HG02884 (cell line): ENCODE results near the gene RAD23B.
A peak's percentile ranks its signal among the peaks of the same experiment; 100 is the strongest.

ENCODE experiments used
- ATAC-seq: cut with Tn5 transposase; IDR thresholded peaks from one replicate; pipeline ENCODE4 v1.9.1; 2021; ENCODE audit warnings: mild to moderate bottlenecking, moderate library complexity; ENCODE audit not compliant: unreplicated experiment

Gene RAD23B

DNA sequence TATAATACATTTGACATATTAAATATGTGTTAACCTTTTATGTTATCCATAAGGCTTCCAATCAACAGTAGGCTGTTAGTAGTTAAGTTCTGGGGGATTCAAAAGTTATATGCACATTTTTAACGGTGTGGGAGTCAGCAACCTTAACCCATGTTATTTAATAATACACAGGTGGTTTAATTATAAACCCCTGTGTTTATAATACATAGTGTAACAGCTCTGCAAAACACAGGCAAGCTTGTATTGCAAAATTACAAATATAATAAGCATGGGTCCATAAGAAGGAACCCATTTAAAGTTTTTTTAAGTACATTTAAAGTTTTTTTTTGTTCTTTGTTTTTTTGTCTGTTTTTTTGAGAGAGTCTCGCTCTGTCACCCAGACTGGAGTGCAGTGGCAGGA is 14.5 kb upstream of the RAD23B start:
- no peak for ATAC-seq

DNA sequence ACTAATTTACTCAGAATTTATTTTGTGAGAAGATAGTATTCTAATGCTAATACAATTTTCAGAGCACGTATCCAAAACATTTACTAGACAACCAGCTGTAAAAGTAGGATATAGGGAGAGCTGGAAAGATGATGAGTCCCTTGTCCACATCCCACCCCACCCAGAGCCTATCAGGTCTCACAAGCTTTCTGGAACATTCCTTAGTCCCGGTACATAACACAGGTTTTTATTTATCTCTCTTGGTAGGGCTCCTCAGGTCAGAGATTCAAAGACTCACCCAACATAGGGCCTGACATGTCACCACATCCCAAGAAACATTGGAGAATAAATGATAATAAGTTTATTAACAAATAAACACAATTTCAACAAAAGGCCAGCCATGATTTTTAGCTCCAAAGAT is 13.8 kb upstream of the RAD23B start:
- no peak for ATAC-seq

DNA sequence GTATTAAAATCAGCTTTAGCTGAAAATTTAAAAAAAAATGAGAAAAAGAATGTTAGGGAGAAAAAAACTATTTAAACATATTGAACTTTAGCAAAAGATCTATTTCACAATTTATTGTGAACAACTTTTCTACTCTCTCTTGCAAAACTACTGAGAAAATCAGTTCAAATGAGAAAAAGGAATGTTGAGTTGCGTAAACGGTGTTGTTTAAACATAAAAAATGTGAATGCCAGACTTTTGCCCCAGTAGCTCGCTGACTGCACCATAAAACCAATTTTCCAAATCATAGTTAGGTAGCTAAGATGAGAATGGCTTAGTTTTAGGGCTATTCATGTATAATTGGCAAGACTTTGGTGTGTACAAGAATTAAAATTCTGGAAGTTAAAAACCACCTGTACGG is 13.4 kb upstream of the RAD23B start:
- no peak for ATAC-seq

DNA sequence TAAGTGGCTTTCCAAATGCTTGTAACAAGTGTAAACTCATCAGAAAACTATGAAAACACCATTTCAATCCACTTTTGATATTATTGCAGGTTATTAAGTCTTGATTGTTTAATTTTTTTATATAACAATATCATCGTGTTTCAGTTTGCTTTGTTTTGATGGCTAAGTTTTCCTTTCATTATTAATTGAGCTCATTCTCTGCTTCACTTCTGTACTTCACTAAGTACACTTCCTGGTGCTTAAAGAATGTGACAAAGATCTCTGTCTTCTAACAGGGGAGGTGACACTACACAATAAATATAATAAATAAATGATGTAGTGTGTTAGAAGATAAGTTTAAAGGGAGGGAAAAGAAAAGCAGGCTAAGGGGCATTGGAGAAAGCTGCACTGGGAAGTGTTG is 13.0 kb upstream of the RAD23B start:
- no peak for ATAC-seq

DNA sequence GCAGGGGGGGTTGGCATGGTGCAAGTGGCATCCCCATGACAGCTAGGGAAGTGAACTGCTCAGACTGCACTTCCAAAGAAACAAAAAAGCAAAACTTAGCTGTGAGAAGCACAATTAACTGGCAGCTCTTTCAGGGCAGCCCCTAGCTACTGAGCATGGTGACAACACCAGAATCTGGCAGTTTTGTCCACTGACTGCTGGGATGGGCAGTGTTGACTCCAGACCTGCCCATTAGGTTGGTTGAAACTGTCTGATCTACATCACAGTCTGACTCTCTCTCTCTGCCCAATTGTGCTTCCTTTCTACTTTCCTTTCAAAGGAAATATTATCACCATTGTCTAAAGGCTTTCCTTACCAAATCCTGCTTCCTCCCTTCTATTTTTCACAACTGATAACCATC is 12.5 kb upstream of the RAD23B start:
- no peak for ATAC-seq

DNA sequence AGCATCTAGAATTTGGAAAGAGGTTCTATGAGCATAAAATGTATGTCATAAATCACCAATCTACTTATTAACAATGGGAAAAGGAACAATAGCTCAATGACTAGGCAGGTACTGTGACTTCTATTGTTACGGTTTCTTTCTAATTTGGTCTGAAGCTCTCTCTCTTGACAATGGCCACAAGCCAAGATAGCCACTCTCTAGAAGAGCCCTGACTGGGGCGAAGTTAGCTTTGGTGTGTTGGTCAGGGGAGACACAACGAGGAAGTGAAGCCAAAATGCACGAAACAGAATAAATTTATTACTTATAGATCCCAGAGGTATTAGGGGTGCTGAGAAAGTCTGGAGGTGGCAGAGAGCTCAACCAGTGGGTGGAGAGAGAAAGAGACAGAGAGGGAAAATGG is 9.4 kb upstream of the RAD23B start:
- ATAC-seq, result peak; percentile 9

DNA sequence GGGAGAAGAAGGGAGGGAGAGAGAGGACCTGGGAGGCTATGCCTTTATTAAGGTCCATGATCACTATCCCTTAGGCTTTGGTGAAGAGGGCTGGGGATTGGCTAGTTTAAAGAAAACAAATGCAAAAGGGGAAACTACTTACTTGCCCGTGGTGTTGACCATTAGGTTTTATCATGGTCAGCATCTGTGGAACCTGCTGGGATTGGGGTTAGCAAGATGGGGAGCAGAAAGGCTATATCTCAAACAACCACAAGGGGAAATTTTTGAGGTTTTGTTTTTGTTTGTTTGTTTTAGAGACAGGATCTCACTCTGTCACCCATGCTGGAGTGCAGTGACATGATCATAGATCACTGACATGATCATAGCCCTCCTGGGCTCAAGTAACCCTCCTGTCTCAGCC is 9.0 kb upstream of the RAD23B start:
- ATAC-seq, result peak; percentile 43

DNA sequence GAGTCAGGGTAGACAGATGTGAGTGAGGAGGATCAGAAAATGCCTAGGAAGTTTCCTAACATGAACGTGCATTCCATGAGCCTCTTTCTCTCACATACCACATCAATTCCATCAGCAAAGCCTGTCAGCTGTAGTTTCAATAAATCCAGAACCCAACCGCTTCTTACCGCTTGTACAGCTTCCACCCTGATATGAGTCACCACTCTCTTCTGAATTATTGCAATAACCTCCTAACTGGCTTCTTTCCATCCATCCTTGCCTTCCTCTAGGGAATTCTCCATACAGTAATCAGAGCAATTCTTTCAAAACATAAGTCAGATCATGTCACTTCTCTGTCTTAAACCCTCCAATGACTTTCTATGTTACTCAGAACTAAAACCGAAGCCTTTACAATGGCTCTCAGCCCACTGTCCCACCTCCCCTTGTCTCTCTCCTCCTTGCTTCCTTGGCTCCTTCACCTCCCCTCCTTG is 8.1 kb upstream of the RAD23B start:
- ATAC-seq, result no peak

DNA sequence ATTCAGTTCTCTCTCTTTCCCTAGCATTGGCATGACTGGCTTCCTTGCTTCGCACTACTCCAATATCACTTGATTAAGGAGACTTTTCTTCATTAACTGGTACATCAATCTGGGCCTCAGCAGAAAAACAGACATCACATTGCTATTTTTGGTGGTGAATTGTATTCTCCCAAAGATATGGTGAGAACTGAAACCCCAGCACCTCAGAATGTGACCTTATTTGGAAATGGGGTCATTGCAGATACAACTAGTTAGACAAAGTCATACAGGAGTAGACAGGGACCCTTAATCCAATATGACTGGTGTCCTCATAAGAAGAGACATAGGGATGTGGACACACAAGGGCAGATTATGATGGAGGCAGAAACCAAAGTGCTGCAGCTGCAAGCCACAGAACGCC is 7.5 kb upstream of the RAD23B start:
- ATAC-seq, result no peak

DNA sequence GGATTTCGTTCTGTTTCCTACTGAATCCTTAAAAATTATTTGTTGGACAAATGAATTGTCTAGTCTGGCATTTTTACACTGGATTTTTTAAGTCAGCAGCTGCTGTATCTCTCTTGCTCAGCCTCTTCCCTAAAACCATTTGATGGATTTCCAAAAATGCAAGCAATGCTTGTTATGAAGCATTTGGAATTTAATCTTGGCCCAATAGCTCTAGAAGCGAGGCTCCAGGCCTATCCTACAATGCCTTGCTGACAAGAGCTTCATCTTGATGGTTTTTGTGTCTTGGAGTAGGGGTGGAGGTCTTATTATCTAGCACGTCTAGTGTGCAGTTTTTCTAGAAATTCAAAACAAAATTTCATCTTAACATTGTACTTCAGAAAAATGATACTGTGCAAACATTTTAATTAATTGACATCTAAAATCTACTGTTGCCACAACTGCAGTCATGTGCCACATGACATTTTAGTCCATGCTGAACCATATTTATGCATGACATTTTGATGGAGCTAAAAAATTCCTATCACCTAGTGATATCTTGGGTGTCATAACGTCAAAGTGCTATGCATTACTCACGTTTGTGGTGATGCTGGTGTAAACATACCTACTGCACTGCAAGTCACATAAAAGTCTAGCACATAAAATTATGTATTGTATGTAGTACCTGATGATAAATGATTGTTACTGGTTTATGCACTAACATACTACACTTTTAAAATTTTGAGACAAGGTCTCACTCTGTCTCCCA is 5.9 kb upstream of the RAD23B start:
- no peak for ATAC-seq

DNA sequence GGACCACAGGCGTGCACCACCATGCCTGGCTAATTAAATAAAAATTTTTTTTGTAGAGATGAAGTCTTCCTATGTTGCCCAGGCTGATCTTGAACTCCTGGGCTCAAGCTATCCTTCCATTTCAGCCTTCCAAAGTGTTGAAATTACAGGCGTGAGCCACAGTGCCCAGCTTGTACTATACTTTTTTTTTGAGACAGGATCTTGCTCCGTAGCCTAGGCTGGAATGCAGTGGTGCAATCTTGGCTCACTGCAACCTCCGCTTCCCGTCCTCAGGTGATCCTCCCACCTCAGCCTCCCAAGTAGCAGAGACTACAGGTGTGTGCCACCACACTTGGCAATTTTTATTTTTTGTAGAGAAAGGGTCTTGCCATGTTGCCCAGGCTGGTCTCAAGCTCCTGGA is 5.3 kb upstream of the RAD23B start:
- no peak for ATAC-seq

DNA sequence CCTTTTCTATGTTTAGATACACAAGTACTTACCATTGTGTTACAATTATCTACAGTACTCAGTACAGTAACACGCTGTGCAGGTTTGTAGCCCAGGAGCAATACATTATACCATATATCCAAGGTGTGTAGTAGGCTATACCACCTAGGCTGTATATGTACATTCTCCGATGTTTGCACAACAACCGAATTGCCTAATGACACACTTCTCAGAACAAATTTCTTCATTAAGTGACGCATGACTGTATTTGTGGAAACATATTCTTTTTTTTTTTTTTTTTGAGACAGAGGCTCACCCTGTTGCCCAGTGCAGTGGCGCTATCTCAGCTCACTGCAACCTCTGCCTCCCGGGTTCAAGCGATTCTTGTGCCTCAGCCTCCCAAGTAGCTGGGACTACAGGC is 4.0 kb upstream of the RAD23B start:
- ATAC-seq, result no peak

DNA sequence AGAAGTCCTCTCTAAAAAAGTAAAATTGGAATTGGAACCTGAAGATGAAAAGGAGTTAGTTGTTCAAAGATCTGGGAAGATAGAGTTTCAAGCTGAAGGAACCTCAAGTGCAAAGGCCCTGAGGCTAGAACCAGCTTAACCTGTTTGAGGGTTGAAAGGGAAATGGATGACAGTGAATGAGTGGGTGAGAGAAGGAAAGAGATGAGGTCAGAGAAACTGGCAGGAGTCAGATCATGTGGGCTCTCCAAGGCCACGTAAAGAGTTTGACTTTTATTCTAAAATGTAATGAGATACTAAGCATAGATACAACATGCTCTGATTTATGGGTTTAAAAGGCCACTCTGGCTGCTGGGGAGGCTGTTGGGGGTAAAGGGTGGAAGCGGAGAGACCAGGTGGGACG is 2.5 kb upstream of the RAD23B start:
- no peak for ATAC-seq

DNA sequence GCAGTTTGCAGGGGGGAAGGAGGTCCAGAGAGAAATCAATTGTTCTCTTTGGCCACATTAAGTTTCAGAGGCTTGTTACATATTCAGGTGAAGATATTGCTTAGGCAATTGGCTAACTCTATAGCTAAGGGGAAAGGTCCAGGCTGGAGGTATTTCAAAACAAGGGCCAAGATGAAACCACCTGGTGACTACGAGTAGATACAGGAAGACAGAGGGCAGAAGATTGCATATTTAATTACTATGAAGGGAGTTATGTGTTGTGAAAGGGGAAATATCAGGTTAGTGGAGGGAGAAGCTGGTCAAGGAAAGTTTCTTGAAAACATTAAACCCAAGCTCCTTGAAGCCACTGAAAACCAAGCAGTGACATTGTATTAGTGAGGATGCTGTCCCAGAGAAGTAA is 1.9 kb upstream of the RAD23B start:
- no peak for ATAC-seq

DNA sequence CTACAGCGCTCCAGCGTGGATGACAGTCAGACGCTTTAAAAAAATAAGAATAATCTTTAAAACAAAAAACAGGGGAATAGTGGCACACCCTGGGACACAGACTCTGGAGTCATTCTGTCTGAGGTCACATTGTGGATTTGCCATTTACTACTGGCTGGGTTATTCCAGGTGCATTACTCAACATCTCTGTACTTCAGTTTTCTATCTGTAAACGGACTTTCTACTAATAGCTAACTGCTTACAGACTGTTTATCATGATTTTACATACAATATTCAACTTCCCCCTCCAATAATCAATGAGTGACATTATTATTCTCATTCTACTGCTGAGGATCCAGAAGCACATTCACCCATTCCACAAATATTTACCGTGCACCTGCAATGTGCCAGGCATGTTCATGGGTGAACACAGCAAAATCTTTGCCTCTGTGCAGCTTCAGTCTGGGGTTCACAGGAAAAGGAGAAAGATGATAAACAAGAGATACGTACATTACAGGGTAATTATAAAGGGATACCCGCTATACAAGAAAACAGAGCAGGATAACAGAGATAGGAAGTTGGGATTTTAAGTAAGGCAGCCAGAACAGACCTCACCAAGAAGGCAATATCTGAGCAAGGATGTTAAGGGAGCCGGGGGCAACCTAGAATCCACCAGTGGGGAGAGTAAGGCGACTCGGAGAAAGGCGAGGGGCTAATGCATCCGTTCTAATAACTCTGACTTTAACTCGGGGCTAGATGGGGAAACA is 984 bp upstream of the RAD23B start:
- no peak for ATAC-seq

DNA sequence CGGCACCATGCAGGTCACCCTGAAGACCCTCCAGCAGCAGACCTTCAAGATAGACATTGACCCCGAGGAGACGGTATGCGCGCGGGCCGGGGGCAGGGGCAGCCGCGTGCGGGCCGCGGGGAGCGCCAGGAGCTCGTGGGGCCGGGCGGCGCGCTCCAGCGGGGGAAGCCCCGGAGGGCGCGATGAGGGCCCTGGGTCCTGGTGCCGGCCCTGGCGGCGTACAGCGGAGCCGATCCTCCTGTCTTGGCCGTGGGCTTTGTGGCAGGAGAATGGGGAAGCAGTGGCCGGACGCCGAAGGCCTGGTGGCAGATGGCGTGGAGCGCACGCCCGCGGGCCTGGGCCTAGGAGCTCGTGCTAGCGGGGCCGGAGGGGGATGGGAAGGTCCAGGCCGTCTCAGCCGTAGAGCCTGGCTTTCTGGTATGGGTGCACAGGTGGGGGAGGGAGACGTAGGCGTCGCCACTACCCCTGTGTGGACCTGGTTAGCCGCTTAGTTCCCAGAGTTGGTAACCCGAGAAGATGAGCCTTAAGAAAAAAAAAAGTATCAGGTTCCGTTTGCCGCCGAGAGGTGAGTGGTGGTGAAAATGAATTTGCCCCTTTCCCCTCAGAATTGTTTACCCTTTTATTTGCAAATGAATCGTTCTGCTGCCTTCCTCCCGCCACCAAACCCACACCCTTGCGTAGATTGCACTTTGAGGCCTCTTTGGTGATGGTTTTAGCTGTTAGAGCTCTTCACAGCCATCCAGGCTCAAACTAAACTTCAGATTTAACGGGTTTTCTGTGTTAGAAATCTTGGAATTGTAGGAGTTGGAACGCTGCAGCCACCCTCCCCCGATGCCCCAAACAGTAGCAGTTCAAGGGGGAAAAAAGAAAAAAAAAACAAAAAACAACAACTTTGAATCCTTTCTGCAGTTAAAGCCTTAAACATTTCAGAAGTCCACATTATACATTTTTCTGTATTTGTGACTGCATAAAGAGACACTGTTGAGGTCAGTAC is 841 bp downstream of the RAD23B start:
- peak; percentile 38 for ATAC-seq

DNA sequence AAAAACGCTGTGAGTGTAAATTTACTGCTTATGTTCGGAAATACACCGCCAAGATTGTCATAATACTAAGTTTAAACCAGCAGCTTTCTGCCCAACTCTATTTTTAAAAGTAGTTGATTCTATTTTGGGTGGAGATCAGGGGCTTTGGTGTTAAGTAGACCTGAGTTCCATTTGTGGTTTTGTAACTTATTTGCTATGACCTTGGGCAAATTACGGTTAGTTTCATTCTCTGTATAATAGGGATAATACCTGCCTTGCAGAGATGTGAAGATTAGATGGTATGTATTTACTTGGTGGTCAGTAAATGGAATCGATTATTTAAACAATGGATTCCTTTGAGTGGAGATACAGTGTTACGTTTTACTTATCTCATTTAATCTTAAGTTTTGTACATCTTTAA is 1.6 kb downstream of the RAD23B start:
- ATAC-seq, result no peak

DNA sequence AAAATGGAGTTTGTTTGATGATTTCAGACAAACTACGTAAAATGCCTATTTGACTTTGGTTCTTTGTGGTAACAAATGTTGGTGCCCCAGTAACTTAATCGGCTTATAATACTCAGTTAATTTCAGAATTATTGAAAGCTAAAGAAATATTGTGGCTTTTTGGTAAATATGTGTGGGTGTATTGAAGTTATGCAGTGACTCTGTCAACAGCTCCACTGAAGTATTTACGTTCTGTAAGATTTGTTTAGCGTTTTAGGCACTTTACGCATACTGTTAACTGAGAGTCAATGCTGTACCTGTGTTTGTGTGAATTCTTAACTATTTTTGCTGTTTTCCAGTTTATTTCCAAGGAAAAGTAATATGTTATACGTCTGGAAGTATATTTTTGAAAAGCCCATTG is 2.2 kb downstream of the RAD23B start:
- ATAC-seq, result no peak

DNA sequence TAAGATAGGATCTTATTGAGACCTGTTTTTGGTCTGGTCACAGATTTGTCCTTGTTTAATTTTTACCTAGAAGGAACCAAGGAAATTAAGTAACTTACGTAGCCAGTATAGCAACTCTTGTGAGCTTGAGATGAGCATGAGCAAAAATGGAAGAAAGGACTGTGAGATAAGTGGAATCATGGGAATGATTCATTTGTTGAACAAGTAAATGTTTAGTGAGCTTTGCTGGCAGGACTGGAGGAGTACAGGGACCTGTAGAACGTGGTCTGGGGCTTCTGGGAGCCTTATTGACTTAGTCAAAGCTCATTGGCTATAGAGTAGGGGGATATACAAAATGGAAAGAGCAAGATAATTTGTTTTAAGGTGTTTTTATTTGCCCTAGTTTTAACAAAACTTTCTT is 3.0 kb downstream of the RAD23B start:
- ATAC-seq, result no peak

DNA sequence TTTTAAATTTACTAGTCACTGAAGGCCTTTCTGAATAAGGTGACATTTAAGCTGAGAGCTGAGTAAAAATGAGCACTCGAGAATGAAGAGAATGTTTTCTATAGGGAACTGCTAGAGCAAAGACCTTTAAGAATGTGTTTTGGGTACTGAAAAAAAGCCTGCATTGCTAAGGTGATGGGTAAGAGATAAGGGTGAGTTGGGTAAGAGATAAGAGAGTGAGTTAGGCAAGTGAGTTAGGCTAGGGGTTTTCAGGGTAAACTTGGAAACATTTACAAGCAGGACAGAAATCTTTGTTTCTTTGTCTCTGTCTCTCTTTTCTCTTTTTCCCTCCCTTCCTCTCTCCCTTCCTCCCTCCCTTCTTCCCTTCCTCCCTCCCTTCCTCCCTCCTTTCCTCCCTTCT is 5.6 kb downstream of the RAD23B start:
- ATAC-seq, result no peak

DNA sequence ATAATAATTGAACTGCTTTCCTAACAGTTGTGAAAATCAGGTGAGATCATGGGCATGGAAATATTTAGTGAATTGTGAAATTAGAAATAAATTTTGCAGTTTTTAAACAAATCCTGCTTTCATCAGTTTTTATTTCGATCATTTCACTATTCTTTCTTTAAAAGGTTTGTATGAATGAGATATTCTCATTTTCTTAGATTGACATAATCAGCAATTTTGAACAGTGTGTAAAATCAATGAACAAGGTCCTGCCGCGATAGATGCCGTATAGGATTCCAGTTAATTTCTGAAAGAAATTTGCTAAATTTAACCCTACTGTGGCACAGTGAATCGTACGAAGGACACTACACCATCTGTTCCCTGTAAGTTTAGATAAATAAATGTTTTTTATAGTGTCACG is 7.5 kb downstream of the RAD23B start:
- ATAC-seq, result no peak
